ENCODE measurements around the gene KRT33A. TPM values are rescaled to one million over a fixed set of nuclear protein-coding genes. Genes with fewer than 3 reads are reported as not detected.

KRT33A gene
- total and polyA plus RNA-seq, 12 donors = not detected

- DNase-seq = no peak
- peaks cover 0 to 16% (median 0%) of the 10 kb centered on the region in 7 donors for H3K27me3 ChIP-seq
- intact Hi-C loops (cut with DNase I) = loop anchor here in 1 of 10 donors (10.0 kb wide), 1 partner anchor 63 kb away; no protein-coding TSS in a partner anchor
- H3K27ac ChIP-seq = no peak overlapping the region
- TF ChIP-seq CTCF (IDR thresholded peaks at IDR 0.05) = no peak
- no peak for ATAC-seq
- H3K4me1 ChIP-seq = peaks cover 0 to 16% (median 12%) of the 10 kb centered on the region in 9 donors
- no peaks in the 10 kb centered on the region for H3K36me3 ChIP-seq
- 61 to 72% methylated on average over 2 of the region's 2 CpGs for WGBS, 2 donors
- no peak overlapping the region for H3K4me3 ChIP-seq
- H3K9me3 ChIP-seq = peaks cover 0 to 14% (median 8%) of the 10 kb centered on the region in 11 donors
Observed at GRCh38 chr17:41391535-41391934, 40.9 kb upstream of the KRT33A start.

GRCh38 chr17:41390411-41390938 lies 39.8 kb upstream of the KRT33A start:
- Histone ChIP-seq H3K4me1 (peaks cover 0 to 16% (median 12%) of the 10 kb centered on the region in 9 donors), H3K4me3 (no peak overlapping the region), H3K36me3 (no peaks in the 10 kb centered on the region), H3K27me3 (peaks cover 0 to 17% (median 0%) of the 10 kb centered on the region in 7 donors), H3K27ac (no peak overlapping the region), H3K9me3 (peaks cover 0 to 24% (median 14%) of the 10 kb centered on the region in 11 donors)
- TF ChIP-seq CTCF (IDR thresholded peaks at IDR 0.05) = no peak
- no peak for ATAC-seq
- WGBS, 2 donors = 61 to 62% methylated on average over 7 of the region's 7 CpGs
- intact Hi-C loops (cut with DNase I) = loop anchor here in 1 of 10 donors (10.0 kb wide), 1 partner anchor 64 kb away; no protein-coding TSS in a partner anchor
- DNase-seq = no peak

GRCh38 chr17:41387670-41388069 lies 37.0 kb upstream of the KRT33A start:
- no peak for TF ChIP-seq CTCF (IDR thresholded peaks at IDR 0.05)
- 69 to 74% methylated on average over 4 of the region's 4 CpGs for WGBS, 2 donors
- Histone ChIP-seq H3K36me3 (no peaks in the 10 kb centered on the region), H3K27me3 (peaks cover 0 to 19% (median 0%) of the 10 kb centered on the region in 7 donors), H3K4me1 (peaks cover 0 to 4% (median 0%) of the 10 kb centered on the region in 9 donors), H3K27ac (no peak overlapping the region), H3K9me3 (peaks cover 0 to 26% (median 14%) of the 10 kb centered on the region in 11 donors), H3K4me3 (no peak overlapping the region)
- intact Hi-C loops (cut with DNase I) = no loop called here
- DNase-seq (no peak), ATAC-seq (no peak)

- WGBS, 2 donors = 95 to 100% methylated on average over 1 of the region's 1 CpG
Observed at GRCh38 chr17:41386227-41386626, 35.6 kb upstream of the KRT33A start.

More at GRCh38 chr17:41386227-41386626, 35.6 kb upstream of the KRT33A start:
- H3K4me1 ChIP-seq = no peaks in the 10 kb centered on the region
- TF ChIP-seq CTCF (IDR thresholded peaks at IDR 0.05) = no peak
- no peak overlapping the region for H3K27ac ChIP-seq
- peaks cover 0 to 11% (median 7%) of the 10 kb centered on the region in 7 donors for H3K27me3 ChIP-seq
- intact Hi-C loops (cut with DNase I) = no loop called here
- DNase-seq (no peak), ATAC-seq (no peak)
- H3K9me3 ChIP-seq = peaks cover 0 to 26% (median 14%) of the 10 kb centered on the region in 11 donors
- H3K36me3 ChIP-seq = no peaks in the 10 kb centered on the region
- no peak overlapping the region for H3K4me3 ChIP-seq
